HEK293T (cell line): ENCODE data around the gene TRHDE.

ENCODE experiments used
- FOXK2 ChIP-seq: fragments of 450-650 bp; IDR thresholded peaks from 2 replicates; pipeline ENCODE4 v1.6.1; 2016; ENCODE audit warnings: mild to moderate bottlenecking
- FOXM1 ChIP-seq: fragments of 450-650 bp; IDR thresholded peaks from 2 replicates; pipeline ENCODE4 v1.6.1; 2017; ENCODE audit warnings: mild to moderate bottlenecking, borderline replicate concordance
- PKNOX1 ChIP-seq: fragments of 450-650 bp; IDR thresholded peaks from 2 replicates; pipeline ENCODE4 v1.6.1; 2016
- SP1 ChIP-seq: fragments of 450-650 bp; IDR thresholded peaks from 2 replicates; pipeline ENCODE4 v1.6.1; 2017

DNA sequence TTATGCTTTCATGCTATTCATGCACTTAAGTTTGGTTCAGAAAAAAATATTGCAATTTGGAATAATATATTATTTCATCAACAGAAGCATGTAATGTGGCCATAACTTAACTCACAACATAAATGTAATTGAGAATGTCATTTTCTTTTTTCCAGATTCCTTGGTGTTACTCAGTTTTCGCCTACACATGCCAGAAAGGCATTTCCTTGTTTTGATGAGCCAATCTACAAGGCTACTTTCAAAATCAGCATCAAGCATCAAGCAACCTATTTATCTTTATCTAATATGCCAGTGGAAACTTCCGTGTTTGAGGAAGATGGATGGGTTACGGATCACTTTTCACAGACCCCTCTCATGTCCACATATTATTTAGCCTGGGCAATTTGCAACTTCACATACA is 14.4 kb downstream of the TRHDE start:
- TF ChIP-seq PKNOX1: no peak
- no peak for TF ChIP-seq FOXK2
- TF ChIP-seq SP1: no peak
- TF ChIP-seq FOXM1: no peak
